CD4-positive, alpha-beta T cell (primary cell): Measurements from ENCODE around the gene IL4I1. TPM values are rescaled to one million over a fixed set of nuclear protein-coding genes. Genes with fewer than 3 reads are reported as not detected.

Experiments used
- ATAC-seq: fragments of 200-7000 bp; cut with Tn5 transposase; one replicate; pipeline ENCODE4 v1.10.0; 2022; ENCODE audit warnings: mild to moderate bottlenecking; ENCODE audit not compliant: poor library complexity
- CTCF ChIA-PET: fragments of 350-600 bp; sonication (Branson Sonifier 250); formaldehyde crosslinking; loops from one replicate; lab custom pipeline; 2021; ENCODE audit warnings: antibody characterized with exemption, inconsistent platforms; lab: Charles Lee
- POLR2A ChIA-PET: fragments of 350-600 bp; sonication (Branson Sonifier 250); formaldehyde crosslinking; loops from one replicate; lab custom pipeline; 2021; ENCODE audit warnings: antibody characterized with exemption, inconsistent platforms; lab: Charles Lee
- DNase-seq, 14 experiments: peaks; one replicate each; pipeline ENCODE4 v3.0.0-alpha.2; 2013 to 2020; ENCODE audit warnings: mixed read lengths in 2 of 14
- H3K27ac ChIP-seq, 2 donors: one replicate each; pipeline versions ENCODE4 v1.5.1 to v1.7.0; 2013; ENCODE audit warnings: low read length in 2 of 2, low read depth in 1 of 2, mild to moderate bottlenecking in 1 of 2
- H3K27me3 ChIP-seq, 2 experiments: 1 replicate in 1 of 2; 2 replicates in 1 of 2; pipeline versions ENCODE4 v1.6.1 to v1.7.0; 2013; ENCODE audit warnings: low read length in 2 of 2, control low read depth in 1 of 2, mild to moderate bottlenecking in 1 of 2, moderate library complexity in 1 of 2; ENCODE audit not compliant: insufficient read depth in 2 of 2, control insufficient read depth in 1 of 2
- H3K36me3 ChIP-seq: one replicate; pipeline ENCODE4 v1.6.1; 2013; ENCODE audit warnings: low read length, control low read depth; ENCODE audit not compliant: insufficient read depth
- H3K4me1 ChIP-seq: one replicate; pipeline ENCODE4 v1.6.1; 2013; ENCODE audit warnings: low read length, control low read depth; ENCODE audit not compliant: insufficient read depth
- H3K4me3 ChIP-seq: one replicate; pipeline ENCODE4 v1.5.1; 2013; ENCODE audit warnings: mild to moderate bottlenecking, low read length, moderate library complexity
- H3K9me3 ChIP-seq, 2 experiments: 1 replicate in 1 of 2; 2 replicates in 1 of 2; pipeline versions ENCODE4 v1.6.1 to v1.7.0; 2013; ENCODE audit warnings: low read length in 2 of 2, mild to moderate bottlenecking in 2 of 2, control low read depth in 1 of 2, moderate library complexity in 1 of 2; ENCODE audit not compliant: control insufficient read depth in 1 of 2, insufficient read depth in 1 of 2
- H3K27ac Mint-ChIP-seq: one replicate; pipeline ENCODE4 v1.8.0; 2020; ENCODE audit warnings: mixed read lengths
- H3K27me3 Mint-ChIP-seq: one replicate; pipeline ENCODE4 v1.8.0; 2021; ENCODE audit warnings: mixed read lengths
- H3K36me3 Mint-ChIP-seq: one replicate; pipeline ENCODE4 v1.8.0; 2021; ENCODE audit warnings: low read depth, mixed read lengths
- H3K4me1 Mint-ChIP-seq: one replicate; pipeline ENCODE4 v1.8.0; 2021; ENCODE audit warnings: low read depth, mixed read lengths
- H3K4me3 Mint-ChIP-seq: one replicate; pipeline ENCODE4 v1.8.0; 2020; ENCODE audit warnings: mild to moderate bottlenecking, mixed read lengths
- H3K9me3 Mint-ChIP-seq: one replicate; pipeline ENCODE4 v1.8.0; 2020; ENCODE audit warnings: mixed read lengths
- CTCF ChIP-seq: fragments of 200-600 bp; IDR thresholded peaks from one replicate; pipeline ENCODE4 v1.8.0; 2022; ENCODE audit warnings: antibody characterized with exemption, mild to moderate bottlenecking
- intact Hi-C, 2 experiments: fragments of 100-400 bp; cut with DNase I in 1 of 2; cut with micrococcal nuclease in 1 of 2; formaldehyde crosslinking; loops; one replicate each; pipeline versions ENCODE4 v1.15.1 to v1.9.0; 2023 to 2025; cut with DNase I, micrococcal nuclease
- total RNA-seq, 174 experiments: library from RNA in 2 of 174; stranded (reverse) in 2 of 174; gene quantifications; one replicate each; pipeline ENCODE4 v1.2.3 and lab custom pipeline; 2021 to 2026

Gene IL4I1
- total RNA-seq, 2 experiments from 2014 or later = 4.7 to 5.4 TPM

GRCh38 chr19:49940482-49940791 lies 43.8 kb upstream of the IL4I1 start:
- Mint-ChIP-seq H3K36me3 (no peaks in the 10 kb centered on the region), H3K4me1 (peaks cover 8% of the 10 kb centered on the region), H3K27ac (no peak overlapping the region), H3K4me3 (no peak overlapping the region), H3K9me3 (no peaks in the 10 kb centered on the region), H3K27me3 (peaks cover 4% of the 10 kb centered on the region)
- H3K4me1 ChIP-seq = peaks cover 8% of the 10 kb centered on the region
- no peak overlapping the region for H3K27ac ChIP-seq
- no peak for ATAC-seq
- DNase-seq = no peak
- CTCF ChIA-PET = no interaction called here
- POLR2A ChIA-PET = no interaction called here
- intact Hi-C loops = no loop called here
- no peaks in the 10 kb centered on the region for H3K36me3 ChIP-seq
- no peak for TF ChIP-seq CTCF
- peaks cover 0 to 4% of the 10 kb centered on the region in 2 experiments for H3K27me3 ChIP-seq
- H3K4me3 ChIP-seq = no peak overlapping the region
- no peaks in the 10 kb centered on the region for H3K9me3 ChIP-seq

GRCh38 chr19:49939721-49940481 lies 43.2 kb upstream of the IL4I1 start:
- CTCF ChIA-PET = interaction anchor here (0.7 kb wide), 1 partner anchor 74 kb away, joined by 3 read pairs; no protein-coding TSS in a partner anchor
- no peak for TF ChIP-seq CTCF
- peaks cover 8% of the 10 kb centered on the region for H3K4me1 ChIP-seq

GRCh38 chr19:49938662-49939061 lies 42.0 kb upstream of the IL4I1 start:
- DNase-seq (no peak), ATAC-seq (no peak)
- TF ChIP-seq CTCF = no peak
- H3K36me3 ChIP-seq = no peaks in the 10 kb centered on the region
- H3K4me1 ChIP-seq = peaks cover 11% of the 10 kb centered on the region
- H3K9me3 ChIP-seq = no peaks in the 10 kb centered on the region
- Mint-ChIP-seq H3K4me1 (peaks cover 10% of the 10 kb centered on the region), H3K27me3 (no peaks in the 10 kb centered on the region), H3K27ac (no peak overlapping the region), H3K36me3 (no peaks in the 10 kb centered on the region), H3K4me3 (no peak overlapping the region), H3K9me3 (no peaks in the 10 kb centered on the region)
- H3K4me3 ChIP-seq = no peak overlapping the region
- no peak overlapping the region for H3K27ac ChIP-seq
- intact Hi-C loops = no loop called here
- peaks cover 0 to 4% of the 10 kb centered on the region in 2 experiments for H3K27me3 ChIP-seq
- ChIA-PET CTCF (interaction anchor here (2.2 kb wide), 1 partner anchor 45 kb away, joined by 10 read pairs; no protein-coding TSS in a partner anchor), POLR2A (no interaction called here)

More at GRCh38 chr19:49939721-49940481, 43.2 kb upstream of the IL4I1 start:
- Mint-ChIP-seq H3K27ac (no peak overlapping the region), H3K4me3 (no peak overlapping the region), H3K4me1 (peaks cover 8% of the 10 kb centered on the region), H3K36me3 (no peaks in the 10 kb centered on the region), H3K9me3 (no peaks in the 10 kb centered on the region), H3K27me3 (no peaks in the 10 kb centered on the region)
- Histone ChIP-seq H3K9me3 (no peaks in the 10 kb centered on the region), H3K27me3 (peaks cover 0 to 4% of the 10 kb centered on the region in 2 experiments), H3K4me3 (no peak overlapping the region), H3K36me3 (no peaks in the 10 kb centered on the region), H3K27ac (no peak overlapping the region)
- intact Hi-C loops = no loop called here
- POLR2A ChIA-PET = no interaction called here
- ATAC-seq = no peak
- peak in 1 of 14 experiments; percentile 34 for DNase-seq
